Osteoblast (primary cell): Measurements from ENCODE around the gene ECPAS. TPM values are rescaled to one million over a fixed set of nuclear protein-coding genes. Genes with fewer than 3 reads are reported as not detected.

Experiments used
- DNase-seq: peaks from one replicate; pipeline ENCODE4 v3.0.0; 2011; ENCODE audit warnings: low spot score, mixed read lengths; ENCODE audit not compliant: insufficient read length; ENCODE audit errors: missing footprints
- H2AFZ ChIP-seq: 2 replicates; pipeline ENCODE4 v1.6.0; 2011; ENCODE audit warnings: mild to moderate bottlenecking, low read length
- H3K27ac ChIP-seq: 2 replicates; pipeline ENCODE4 v1.5.1; 2011; ENCODE audit warnings: mild to moderate bottlenecking, low read depth, low read length, moderate library complexity
- H3K27me3 ChIP-seq: 2 replicates; pipeline ENCODE4 v1.6.0; 2012; ENCODE audit warnings: mild to moderate bottlenecking, control low read depth, inconsistent platforms, low read length, moderate library complexity; ENCODE audit not compliant: insufficient read depth
- H3K36me3 ChIP-seq: 2 replicates; pipeline ENCODE4 v1.5.1; 2011; ENCODE audit warnings: mild to moderate bottlenecking, low read length, control low read depth, moderate library complexity; ENCODE audit not compliant: insufficient read depth
- H3K4me1 ChIP-seq: 2 replicates; pipeline ENCODE4 v1.5.1; 2011; ENCODE audit warnings: mild to moderate bottlenecking, low read length, control low read depth, moderate library complexity; ENCODE audit not compliant: insufficient read depth
- H3K4me2 ChIP-seq: 2 replicates; pipeline ENCODE4 v1.6.0; 2011; ENCODE audit warnings: mild to moderate bottlenecking, low read length; ENCODE audit not compliant: insufficient read depth
- H3K4me3 ChIP-seq: fragments of 200-600 bp; sonication (generic); 3 replicates; pipeline ENCODE4 v1.5.1; 2012; ENCODE audit warnings: mild to moderate bottlenecking, low read length, inconsistent platforms; ENCODE audit not compliant: insufficient read depth
- H3K79me2 ChIP-seq: 2 replicates; pipeline ENCODE4 v1.6.0; 2012; ENCODE audit warnings: mild to moderate bottlenecking, low read length, control low read depth, inconsistent platforms; ENCODE audit not compliant: insufficient read depth
- H3K9me3 ChIP-seq: 2 replicates; pipeline ENCODE4 v1.5.1; 2011; ENCODE audit warnings: low read depth, low read length, control low read depth
- H4K20me1 ChIP-seq: 2 replicates; pipeline ENCODE4 v1.6.0; 2012; ENCODE audit warnings: mild to moderate bottlenecking, low read length, control low read depth; ENCODE audit not compliant: insufficient read depth
- total RNA-seq: library from RNA; depleted of rRNA; stranded (reverse); fragments of >200 nt; gene quantifications from 2 replicates; pipeline ENCODE4 v1.2.3, GENCODE V29; 2012
- TF ChIP-seq, protein P1 (sequence below): IDR thresholded peaks from 2 replicates; pipeline ENCODE4 v1.5.1; 2011; ENCODE audit warnings: mild to moderate bottlenecking, low read depth, low read length, moderate library complexity; ENCODE audit errors: extremely low read depth

ECPAS gene
- total RNA-seq, 1 donor = 117 TPM

DNA sequence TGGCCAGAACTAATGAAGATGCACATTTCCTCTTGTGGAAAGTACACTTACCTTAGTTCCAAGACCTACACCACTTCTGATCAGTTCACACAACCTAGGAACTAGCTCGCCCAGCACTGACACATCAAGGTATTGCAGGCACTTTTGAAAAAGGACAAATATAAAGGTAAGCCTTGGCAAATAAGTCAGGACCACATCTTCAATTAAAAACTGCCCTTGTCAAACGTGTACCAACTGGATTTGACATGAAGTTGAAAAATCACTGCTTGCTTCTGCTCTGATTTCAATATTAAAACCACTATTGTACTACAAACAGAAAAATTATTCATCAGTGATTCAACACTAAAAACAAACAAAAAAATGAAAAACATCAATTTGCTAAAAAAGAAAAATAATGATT lies 109.1 kb downstream of the ECPAS start:
- Histone ChIP-seq H3K4me2 (no peak overlapping the region), H2AFZ (no peak overlapping the region), H3K27ac (peak overlapping the region; percentile 29), H3K36me3 (peaks cover 70% of the 10 kb centered on the region), H3K4me1 (peaks cover 9% of the 10 kb centered on the region), H3K27me3 (no peaks in the 10 kb centered on the region), H3K79me2 (no peaks in the 10 kb centered on the region), H3K4me3 (no peak overlapping the region), H4K20me1 (no peaks in the 10 kb centered on the region), H3K9me3 (no peaks in the 10 kb centered on the region)
- TF ChIP-seq, protein P1, sequence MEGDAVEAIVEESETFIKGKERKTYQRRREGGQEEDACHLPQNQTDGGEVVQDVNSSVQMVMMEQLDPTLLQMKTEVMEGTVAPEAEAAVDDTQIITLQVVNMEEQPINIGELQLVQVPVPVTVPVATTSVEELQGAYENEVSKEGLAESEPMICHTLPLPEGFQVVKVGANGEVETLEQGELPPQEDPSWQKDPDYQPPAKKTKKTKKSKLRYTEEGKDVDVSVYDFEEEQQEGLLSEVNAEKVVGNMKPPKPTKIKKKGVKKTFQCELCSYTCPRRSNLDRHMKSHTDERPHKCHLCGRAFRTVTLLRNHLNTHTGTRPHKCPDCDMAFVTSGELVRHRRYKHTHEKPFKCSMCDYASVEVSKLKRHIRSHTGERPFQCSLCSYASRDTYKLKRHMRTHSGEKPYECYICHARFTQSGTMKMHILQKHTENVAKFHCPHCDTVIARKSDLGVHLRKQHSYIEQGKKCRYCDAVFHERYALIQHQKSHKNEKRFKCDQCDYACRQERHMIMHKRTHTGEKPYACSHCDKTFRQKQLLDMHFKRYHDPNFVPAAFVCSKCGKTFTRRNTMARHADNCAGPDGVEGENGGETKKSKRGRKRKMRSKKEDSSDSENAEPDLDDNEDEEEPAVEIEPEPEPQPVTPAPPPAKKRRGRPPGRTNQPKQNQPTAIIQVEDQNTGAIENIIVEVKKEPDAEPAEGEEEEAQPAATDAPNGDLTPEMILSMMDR = no peak
- no peak for DNase-seq

DNA sequence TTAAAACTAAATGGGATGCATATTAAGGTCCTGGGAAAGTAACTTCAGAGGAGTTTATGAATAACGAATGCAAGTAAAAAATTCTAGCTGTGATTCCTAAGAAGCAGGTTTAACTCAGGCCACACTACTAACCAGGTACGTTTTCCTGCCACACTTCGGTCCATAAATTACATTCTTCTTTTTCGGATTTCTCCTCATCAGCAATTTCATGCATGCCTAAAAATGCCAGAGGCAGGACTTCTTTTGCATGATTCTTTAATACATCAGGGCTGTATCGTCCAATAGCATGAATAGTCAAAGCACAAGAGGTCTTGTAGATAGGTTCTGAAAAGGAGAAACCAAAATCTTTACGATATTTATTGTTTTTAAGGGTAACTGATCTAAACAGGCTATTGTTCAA lies 111.9 kb downstream of the ECPAS start:
- Histone ChIP-seq H4K20me1 (no peaks in the 10 kb centered on the region), H3K27me3 (no peaks in the 10 kb centered on the region), H3K79me2 (no peaks in the 10 kb centered on the region), H2AFZ (no peak overlapping the region), H3K4me3 (no peak overlapping the region), H3K36me3 (peaks cover 75% of the 10 kb centered on the region), H3K4me1 (peaks cover 9% of the 10 kb centered on the region), H3K4me2 (no peak overlapping the region), H3K9me3 (no peaks in the 10 kb centered on the region), H3K27ac (no peak overlapping the region)
- TF ChIP-seq, protein P1 = no peak
- DNase-seq = no peak

DNA sequence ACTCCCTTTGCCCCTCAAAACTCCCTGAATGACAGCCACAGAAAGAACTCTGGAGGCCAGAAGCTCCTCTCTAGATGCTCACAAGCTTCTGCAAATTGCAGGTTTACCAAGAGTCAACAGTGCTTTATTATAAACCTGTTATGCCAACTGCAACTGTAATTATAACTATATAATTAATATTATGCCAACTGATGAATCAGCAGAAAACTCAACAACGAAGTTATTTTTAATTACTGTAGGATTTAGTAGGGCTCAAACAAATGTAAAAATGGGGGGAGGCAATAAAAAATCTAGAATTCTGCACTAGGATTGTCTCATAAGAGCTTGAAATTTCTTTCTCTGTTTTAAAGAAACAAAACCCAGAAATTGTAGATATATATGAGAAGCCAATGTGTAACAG lies 117.2 kb downstream of the ECPAS start:
- Histone ChIP-seq H3K4me3 (no peak overlapping the region), H3K4me1 (no peaks in the 10 kb centered on the region), H3K27ac (no peak overlapping the region), H3K36me3 (peaks cover 84% of the 10 kb centered on the region), H3K4me2 (no peak overlapping the region), H2AFZ (no peak overlapping the region), H3K79me2 (no peaks in the 10 kb centered on the region), H3K9me3 (no peaks in the 10 kb centered on the region), H4K20me1 (no peaks in the 10 kb centered on the region), H3K27me3 (no peaks in the 10 kb centered on the region)
- TF ChIP-seq, protein P1 = no peak
- no peak for DNase-seq

DNA sequence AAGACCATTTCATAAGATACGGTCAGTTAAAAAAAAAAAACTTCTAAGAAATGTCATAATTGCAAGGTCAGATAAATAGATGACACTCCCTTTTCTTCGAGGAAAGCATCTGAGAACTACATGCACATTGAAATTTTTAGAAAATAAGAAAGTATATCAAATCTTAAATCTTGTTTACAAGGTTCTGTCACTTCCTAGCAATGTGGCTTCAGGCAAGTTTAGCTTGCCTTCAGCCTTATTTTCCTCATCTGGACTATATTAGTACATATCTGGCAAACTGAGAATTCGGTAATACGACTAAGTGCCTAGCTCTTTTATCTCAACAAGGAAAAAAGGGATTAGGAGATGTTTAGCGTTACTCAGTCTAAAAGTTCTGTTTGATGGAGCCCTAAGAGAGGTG lies 121.7 kb downstream of the ECPAS start:
- no peaks in the 10 kb centered on the region for H4K20me1 ChIP-seq
- no peak overlapping the region for H3K27ac ChIP-seq
- DNase-seq = no peak
- peaks cover 45% of the 10 kb centered on the region for H3K36me3 ChIP-seq
- TF ChIP-seq, protein P1 = no peak
- no peaks in the 10 kb centered on the region for H3K27me3 ChIP-seq
- no peaks in the 10 kb centered on the region for H3K4me1 ChIP-seq
- H3K9me3 ChIP-seq = no peaks in the 10 kb centered on the region
- no peak overlapping the region for H3K4me2 ChIP-seq
- H3K4me3 ChIP-seq = no peak overlapping the region
- no peaks in the 10 kb centered on the region for H3K79me2 ChIP-seq
- no peak overlapping the region for H2AFZ ChIP-seq
